Mammary epithelial cell (primary cell): ENCODE data around the gene FER.

Experiments used
- CTCF ChIP-seq, 2 donors: IDR thresholded peaks in 1 of 2; conservative IDR thresholded peaks in 1 of 2; 2 replicates each; pipeline ENCODE4 v1.5.1; 2011 to 2012; ENCODE audit warnings: inconsistent platforms in 2 of 2, low read length in 2 of 2, mild to moderate bottlenecking in 2 of 2, control low read depth in 1 of 2, low read depth in 1 of 2; ENCODE audit not compliant: insufficient read depth in 1 of 2; ENCODE audit errors: extremely low read depth in 1 of 2
- EZH2 ChIP-seq: IDR thresholded peaks from 2 replicates; pipeline ENCODE4 v1.6.1; 2012; ENCODE audit warnings: low read length, inconsistent platforms, borderline replicate concordance

DNA sequence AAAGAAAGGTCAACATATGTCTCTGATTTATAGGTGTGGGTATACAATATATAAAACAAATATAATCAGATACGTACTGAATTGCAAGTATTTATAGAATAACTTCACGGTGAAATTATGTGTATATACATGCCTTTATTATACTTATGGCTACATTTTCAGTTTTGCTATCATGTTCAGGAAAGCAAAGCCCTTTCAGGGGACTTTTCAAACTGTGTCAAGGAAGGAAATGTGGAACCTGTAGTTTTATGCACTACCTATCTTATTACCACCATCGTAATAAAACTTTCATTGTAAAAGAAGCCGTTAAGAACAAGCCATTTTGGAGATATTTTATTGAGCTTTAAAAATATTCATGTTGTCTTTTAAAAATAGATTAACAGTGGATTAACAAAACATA, 404.9 kb downstream of the FER start:
- TF ChIP-seq CTCF (conservative IDR thresholded peaks at IDR 0.05 in 1 of 2, IDR thresholded peaks at IDR 0.05 in 1 of 2; ENCODE audit: extremely low read depth in 1 of 2, insufficient read depth in 1 of 2, low read depth in 1 of 2, low read length in 2 of 2) (no peak), EZH2 (no peak)
